ENCODE data around the gene HMGCS1. TPM values are rescaled to one million over a fixed set of nuclear protein-coding genes. Genes with fewer than 3 reads are reported as not detected.
"Not testable (repeated sequence)": the region's sequence is repeated elsewhere in the genome, so short reads cannot be mapped to it uniquely, and the experiment has no call there.

HMGCS1 gene
- polyA plus RNA-seq, 4 donors = 110 to 141 (median 113) TPM

DNA sequence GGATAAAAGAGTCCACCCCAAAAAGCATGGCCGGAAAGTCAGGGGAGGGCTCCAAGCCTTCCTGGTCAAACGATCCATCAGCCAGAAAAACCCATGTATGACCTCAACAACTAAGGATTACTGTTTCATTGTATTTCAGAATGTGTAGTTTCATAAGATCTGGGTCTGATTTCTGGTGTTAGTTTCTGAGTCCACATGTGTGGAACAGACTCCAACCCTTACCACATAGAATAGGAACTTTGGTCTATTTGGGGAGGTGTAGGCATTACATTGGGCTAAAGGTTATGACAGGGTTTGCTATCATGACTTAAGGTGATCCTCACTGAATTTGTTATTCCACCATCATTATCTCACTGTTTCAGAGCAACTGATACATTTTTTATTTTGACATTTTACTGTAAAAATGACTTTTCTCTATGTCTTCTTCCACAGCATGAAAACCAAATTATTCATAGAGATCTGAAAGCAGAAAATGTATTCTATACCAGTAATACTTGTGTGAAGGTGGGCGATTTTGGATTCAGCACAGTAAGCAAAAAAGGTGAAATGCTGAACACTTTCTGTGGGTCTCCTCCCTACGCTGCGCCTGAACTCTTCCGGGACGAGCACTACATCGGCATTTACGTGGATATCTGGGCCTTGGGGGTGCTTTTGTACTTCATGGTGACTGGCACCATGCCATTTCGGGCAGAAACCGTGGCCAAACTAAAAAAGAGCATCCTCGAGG lies 33.5 kb downstream of the HMGCS1 start:
- DNase-seq (ENCODE audit: low read depth in 4 of 4, low spot score in 2 of 4) = no peak

DNA sequence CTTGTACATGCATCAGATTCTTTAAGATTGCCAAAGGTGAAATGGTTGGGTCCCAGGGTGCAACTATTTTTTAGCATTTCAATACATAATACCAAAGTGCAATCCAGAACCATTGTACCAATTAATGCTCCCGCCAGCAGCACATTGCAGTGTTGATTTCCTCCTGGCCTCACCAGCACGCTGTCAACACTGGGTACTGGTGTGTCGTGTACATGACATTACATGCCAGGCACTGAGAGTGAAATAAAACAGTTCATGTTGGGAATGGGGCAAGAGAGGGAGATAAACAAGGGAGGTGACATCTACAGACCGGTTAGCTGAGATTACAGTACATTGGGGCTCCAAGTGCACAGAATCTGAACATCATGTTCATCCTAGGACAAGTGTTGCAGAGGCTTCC lies 37.8 kb downstream of the HMGCS1 start:
- no peak for DNase-seq (ENCODE audit: low read depth in 4 of 4, low spot score in 2 of 4)

DNA sequence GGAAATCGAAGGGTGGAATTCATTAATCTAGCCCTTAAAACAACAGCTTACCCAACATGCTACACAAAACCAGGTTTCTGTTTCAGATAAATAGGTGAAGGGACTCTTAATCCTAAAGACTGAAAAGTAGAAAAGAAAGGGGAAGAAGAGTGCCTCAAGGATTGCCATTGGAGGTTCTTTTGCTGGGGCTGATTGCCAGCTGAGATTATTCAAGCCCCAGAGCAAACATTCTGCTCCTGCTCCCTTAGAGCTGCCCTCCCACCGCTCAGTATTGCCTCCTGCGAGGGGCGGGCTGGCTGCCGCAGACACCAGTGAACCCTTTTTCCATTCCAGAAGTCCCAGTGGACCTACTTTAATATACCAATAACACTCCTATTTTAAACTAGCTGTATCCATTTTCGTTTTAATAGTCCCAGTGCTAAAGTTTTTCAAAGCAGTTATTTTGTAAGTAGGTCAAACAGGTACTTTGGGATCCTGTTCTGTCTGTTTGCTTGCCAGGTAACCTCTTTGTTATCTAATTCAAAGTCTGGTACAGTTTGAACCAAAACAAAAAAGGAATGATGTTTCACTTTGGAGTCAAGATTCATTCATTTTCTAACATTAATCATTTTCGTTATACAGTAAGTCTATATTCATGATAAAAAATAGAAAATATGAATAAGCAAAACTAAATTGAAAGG lies 38.6 kb downstream of the HMGCS1 start:
- no peak for DNase-seq (ENCODE audit: low read depth in 4 of 4, low spot score in 2 of 4)

DNA sequence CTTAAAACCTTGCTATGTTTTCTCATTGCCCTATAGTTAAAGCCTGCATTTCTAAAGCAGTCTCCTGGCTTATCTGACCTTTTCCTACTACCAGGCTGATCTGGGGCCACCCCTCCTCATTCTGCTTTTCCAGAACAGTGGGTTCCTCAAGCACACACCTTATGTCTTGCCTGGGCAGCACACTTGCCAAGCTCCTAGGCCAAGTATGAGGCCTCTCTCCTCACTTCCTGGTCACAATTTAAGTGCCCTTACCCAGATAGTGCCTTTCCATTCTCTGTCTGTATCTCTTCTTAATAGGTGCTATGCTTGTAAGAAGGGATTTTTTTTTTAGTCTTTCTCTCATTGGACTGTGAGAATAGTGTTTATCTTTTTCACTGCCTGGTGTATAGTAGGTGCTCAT lies 39.7 kb downstream of the HMGCS1 start:
- DNase-seq (ENCODE audit: low read depth in 4 of 4, low spot score in 2 of 4) = no peak

DNA sequence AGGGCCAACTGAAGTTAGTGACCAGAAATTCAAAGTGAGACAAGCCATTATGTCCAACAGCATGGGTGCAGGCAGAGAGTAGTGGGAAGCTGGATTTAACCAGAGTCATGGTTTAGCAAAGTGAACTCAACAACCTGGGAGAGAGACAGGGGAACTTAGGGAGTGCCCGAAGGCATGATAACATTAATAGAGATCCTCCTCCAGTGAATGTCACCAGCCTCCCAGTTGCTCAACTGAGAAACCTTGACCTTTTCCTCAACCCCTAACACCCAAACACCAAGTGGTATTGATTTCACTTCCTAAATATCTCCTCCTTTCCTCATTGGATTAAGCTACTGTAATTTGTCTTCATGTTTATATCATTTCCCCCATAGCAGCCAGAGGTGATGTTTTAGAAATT lies 42.6 kb downstream of the HMGCS1 start:
- no peak for DNase-seq (ENCODE audit: low read depth in 4 of 4, low spot score in 2 of 4)

DNA sequence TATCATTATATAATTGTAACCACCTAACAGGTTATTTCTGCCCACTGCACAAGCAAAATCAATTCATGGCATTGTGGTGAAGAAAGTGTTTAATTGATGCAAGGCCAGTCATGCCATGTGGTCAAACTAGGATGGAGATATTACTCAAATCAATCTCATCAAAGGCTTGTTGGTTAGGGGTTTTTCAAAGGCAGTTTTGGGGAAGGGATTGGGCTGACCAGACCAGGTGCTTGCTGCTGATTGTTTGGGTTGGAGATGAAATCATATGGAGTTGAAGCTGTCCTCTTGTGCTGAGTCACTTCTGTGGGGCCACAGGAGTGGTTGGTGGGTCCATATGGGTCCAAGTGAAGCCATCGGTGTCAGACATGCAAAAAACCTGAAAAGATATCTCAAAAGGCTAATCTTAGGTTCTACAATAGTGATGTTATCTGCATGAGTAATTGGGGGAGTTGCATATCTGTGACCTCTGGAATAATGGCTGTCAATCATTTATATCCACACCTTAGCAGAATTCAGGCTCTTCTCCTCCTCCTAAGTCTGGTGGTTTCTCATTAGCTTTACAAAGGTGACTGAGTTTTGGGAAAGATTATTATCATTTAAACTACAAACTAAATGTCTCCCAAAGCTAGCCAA lies 44.9 kb downstream of the HMGCS1 start:
- DNase-seq (ENCODE audit: low read depth in 4 of 4, low spot score in 2 of 4) = no peak

DNA sequence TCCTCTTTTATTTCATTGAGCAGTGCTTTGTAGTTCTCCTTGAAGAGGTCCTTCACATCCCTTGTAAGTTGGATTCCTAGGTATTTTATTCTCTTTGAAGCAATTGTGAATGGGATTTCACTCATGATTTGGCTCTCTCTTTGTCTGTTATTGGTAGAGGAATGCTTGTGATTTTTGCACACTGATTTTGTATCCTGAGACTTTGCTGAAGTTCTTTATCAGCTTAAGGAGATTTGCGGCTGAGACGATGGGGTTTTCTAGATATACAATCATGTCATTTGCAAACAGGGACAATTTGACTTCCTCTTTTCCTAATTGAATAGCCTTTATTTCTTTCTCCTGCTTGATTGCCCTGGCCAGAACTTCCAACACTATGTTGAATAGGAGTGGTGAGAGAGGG lies 50.9 kb downstream of the HMGCS1 start:
- DNase-seq (ENCODE audit: low read depth in 4 of 4, low spot score in 2 of 4) = not testable (repeated sequence)

DNA sequence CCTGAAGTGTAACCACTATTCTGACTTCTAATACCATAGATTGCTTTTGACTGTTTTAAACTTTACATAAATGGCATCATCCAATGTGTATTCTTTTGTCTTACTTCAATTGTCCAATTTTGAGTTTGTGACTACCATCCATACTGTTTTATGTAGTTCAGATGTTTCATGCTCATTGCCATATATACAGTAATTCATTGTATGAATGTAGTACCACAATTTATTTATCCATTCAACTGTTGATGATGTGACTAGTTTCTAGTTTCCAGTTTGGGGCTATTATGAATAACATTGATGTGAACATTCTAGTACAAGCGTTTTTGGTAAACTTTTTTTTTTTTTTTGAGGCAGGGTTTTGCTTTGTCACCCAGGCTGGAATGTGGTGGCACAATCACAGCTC lies 55.1 kb downstream of the HMGCS1 start:
- no peak for DNase-seq (ENCODE audit: low read depth in 4 of 4, low spot score in 2 of 4)

DNA sequence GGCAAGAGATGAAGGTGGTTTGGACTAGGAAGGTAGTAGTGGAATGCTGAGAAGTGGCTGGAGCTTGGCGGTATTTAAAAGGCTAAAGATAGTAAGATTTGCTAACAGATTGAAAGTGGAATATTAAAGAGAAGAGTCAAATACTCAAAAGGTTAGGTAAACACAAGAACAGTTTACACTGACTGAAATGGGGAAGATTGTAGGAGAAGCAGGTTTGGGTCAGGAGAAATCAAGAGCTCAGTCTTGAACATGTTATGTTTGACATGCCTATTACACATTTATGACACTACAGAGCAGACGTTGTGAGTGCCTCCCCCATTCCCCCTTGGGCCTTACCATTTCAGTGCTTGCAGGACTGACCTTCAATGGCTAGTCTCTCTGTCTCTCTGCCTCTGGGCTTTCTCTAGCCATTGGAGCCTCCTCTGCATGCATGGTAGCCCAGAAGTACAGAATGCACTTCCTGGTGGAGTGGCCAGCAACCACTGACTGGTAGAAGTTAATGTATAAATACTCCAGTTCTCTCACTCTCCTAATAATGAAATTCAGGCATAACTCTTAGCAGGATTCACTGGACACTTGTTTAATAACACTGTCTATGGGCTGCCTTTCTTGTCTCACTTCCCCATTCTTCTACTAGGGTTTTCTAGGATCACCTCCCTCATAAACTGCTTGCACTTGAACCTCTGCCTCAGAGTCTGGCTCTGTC lies 56.8 kb downstream of the HMGCS1 start:
- DNase-seq (ENCODE audit: low read depth in 4 of 4, low spot score in 2 of 4) = no peak

DNA sequence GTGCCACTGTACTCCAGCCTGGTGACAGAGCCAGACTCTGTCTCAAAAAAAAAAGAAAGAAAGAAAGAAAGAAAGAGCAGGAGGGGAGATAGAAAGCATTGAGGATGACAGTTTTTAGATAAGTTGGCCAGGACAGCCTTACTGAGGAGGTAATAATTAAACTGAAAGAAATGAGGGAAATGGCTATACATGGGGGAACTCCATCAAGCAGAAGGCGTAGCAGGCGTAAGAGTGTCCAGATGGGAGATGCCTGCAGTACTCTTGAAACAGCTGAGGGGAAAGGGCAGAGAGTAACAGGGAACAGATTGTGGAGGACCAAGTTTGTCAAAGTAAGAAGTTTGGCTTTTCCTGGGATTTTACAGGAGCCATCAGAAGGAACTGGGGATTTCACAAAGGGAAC lies 57.5 kb downstream of the HMGCS1 start:
- no peak for DNase-seq (ENCODE audit: low read depth in 4 of 4, low spot score in 2 of 4)

DNA sequence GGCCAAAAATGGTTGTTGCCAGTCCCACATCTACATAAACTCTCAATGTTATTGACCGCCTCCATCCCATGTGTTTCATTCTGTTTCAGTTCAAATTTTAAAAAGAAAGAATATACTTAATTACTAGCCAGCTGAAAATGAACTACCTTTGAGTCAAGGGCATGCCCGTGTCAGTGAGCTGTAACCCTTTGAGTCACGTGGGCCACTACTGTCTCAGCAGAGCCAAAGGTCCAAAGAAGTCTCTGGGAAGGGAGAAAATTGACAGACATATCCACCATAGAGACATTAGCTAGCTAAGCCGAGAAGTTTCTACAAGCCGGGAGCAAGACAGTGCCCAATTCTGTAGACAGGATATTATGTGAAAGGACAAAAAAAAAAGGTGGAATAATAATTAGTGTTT lies 61.5 kb downstream of the HMGCS1 start:
- no peak for DNase-seq (ENCODE audit: low read depth in 4 of 4, low spot score in 2 of 4)

DNA sequence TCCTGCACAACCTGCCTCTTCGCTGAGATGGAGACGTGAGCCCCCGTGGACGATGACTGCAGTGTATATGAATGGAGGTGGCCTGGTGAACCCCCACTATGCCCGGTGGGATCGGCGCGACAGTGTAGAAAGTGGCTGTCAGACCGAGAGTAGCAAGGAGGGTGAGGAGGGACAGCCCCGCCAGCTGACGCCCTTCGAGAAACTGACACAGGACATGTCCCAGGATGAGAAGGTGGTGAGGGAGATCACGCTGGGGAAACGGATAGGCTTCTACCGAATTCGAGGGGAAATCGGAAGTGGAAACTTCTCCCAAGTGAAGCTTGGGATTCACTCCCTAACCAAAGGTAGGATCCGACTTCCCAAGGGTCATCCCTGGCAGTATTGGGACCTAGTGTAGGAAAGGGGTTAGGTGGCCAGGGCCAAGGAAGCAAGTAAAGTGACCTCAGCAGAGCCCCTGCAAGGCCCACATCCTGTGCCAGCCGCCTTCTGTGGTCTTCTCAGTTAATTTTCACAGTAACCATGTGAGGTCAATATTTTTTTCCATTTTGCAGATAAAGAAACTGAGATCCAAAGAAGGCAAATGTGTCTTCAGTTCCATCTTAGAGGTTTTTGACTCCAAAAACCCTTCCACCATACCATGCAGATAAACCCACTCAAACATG lies 67.4 kb downstream of the HMGCS1 start:
- DNase-seq (ENCODE audit: low read depth in 4 of 4, low spot score in 2 of 4) = no peak

DNA sequence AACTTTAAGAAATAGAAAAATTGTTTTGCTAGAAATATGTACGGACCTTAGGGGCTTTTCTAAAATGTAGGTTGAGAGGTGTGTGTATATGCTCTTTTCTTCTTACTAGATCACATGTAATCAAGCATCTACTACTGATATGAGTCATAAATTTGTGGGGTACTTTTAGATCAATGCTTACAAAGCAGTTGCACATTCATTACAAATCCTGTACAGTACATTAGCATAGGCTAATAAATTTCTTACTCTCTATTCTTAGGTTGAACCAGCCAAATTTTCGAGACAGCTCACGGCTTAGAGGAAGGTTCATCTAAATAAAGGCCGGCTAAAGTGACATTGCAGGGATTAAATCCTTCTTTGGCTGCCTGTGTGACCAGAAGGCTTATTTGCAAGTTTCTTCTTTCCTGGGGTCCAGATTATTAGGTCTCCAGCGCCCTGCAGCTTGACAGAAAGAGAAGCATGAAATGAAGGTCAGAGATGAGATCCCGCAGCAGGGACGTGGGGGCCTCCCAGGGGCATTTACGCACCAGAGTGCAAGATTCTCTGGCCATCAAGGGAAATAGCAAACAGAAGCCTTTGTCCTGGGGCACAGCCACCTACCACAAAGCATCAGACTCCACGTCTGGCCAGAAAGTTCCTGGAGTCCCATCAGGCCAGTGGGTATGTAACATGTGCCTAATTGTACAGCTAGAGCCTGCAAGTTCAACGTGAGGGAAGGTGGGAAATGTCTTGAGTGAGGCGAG lies 68.2 kb downstream of the HMGCS1 start:
- no peak for DNase-seq (ENCODE audit: low read depth in 4 of 4, low spot score in 2 of 4)

DNA sequence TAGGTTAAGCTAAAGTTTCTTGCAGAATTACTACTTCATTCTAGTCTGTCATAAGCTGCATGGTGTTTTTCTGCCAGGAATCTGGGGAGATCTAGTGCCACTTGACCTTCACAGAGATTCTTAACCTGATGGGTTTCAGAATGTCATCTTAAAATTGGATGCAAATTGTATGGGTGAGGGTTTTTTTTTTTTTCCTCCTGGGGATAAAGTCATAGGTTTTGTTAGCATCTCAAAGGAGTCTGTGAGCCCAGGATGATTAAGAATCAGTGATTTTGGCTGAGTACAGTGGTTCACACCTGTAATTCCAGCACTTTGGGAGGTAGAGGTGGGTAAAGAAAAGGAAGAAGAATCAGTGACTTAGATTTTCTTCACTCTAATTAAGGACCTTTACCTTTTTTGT lies 69.9 kb downstream of the HMGCS1 start:
- DNase-seq (ENCODE audit: low read depth in 4 of 4, low spot score in 2 of 4) = no peak

DNA sequence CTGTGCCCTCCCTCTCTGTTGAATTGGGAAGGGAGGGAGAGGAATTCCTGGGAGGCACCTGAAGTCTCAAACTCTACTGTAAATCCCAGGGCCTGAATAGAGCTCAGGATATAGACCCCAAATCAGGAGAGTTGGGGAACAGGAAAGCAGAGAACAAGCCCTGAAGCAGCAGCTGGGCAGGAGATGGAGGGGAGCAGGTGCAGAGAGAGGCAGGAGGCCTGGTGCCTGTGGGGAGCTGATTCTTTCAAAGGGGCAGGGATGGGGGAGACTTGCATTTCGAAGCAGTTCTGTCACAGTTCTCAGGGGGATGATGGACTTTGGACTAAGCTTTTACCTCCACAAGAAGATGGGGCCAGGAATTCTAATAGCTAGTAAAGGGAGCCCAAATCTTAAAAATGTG lies 71.0 kb downstream of the HMGCS1 start:
- no peak for DNase-seq (ENCODE audit: low read depth in 4 of 4, low spot score in 2 of 4)

Other genes starting within 250 kb of the HMGCS1 start
- gene ZNF131, start 192.5 kb downstream of the HMGCS1 start, polyA plus RNA-seq (ENCODE audit: insufficient read length in 4 of 4) = 10 to 100 TPM; 63.2 to 73.8 (median 68.8) TPM
- under 1 TPM; 0.46 to 0.85 (median 0.54) TPM for gene NIM1K, start 121.2 kb downstream of the HMGCS1 start, polyA plus RNA-seq (ENCODE audit: insufficient read length in 4 of 4)
- 1 to 10 TPM; 2.2 to 4.8 (median 3.3) TPM for gene CCL28, start 99.0 kb upstream of the HMGCS1 start, polyA plus RNA-seq (ENCODE audit: insufficient read length in 4 of 4)
- gene TMEM267, start 170.5 kb upstream of the HMGCS1 start, polyA plus RNA-seq (ENCODE audit: insufficient read length in 4 of 4) = 10 to 100 TPM; 16.4 to 20.5 (median 19.2) TPM
- 1 to 10 TPM; 4.2 to 7.6 (median 6.2) TPM for gene C5orf34, start 201.7 kb upstream of the HMGCS1 start, polyA plus RNA-seq (ENCODE audit: insufficient read length in 4 of 4)
- 100 to 1,000 TPM; 129 to 190 (median 161) TPM for gene PAIP1, start 243.7 kb upstream of the HMGCS1 start, polyA plus RNA-seq (ENCODE audit: insufficient read length in 4 of 4)

Measured in left renal cortex interstitium (tissue), 4 donors.